Measurements from ENCODE around the gene RTKN.
"Not testable (repeated sequence)": the region's sequence is repeated elsewhere in the genome, so short reads cannot be mapped to it uniquely, and the experiment has no call there.

Gene RTKN, protein sequence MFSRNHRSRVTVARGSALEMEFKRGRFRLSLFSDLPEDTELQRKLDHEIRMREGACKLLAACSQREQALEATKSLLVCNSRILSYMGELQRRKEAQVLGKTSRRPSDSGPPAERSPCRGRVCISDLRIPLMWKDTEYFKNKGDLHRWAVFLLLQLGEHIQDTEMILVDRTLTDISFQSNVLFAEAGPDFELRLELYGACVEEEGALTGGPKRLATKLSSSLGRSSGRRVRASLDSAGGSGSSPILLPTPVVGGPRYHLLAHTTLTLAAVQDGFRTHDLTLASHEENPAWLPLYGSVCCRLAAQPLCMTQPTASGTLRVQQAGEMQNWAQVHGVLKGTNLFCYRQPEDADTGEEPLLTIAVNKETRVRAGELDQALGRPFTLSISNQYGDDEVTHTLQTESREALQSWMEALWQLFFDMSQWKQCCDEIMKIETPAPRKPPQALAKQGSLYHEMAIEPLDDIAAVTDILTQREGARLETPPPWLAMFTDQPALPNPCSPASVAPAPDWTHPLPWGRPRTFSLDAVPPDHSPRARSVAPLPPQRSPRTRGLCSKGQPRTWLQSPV

DNA sequence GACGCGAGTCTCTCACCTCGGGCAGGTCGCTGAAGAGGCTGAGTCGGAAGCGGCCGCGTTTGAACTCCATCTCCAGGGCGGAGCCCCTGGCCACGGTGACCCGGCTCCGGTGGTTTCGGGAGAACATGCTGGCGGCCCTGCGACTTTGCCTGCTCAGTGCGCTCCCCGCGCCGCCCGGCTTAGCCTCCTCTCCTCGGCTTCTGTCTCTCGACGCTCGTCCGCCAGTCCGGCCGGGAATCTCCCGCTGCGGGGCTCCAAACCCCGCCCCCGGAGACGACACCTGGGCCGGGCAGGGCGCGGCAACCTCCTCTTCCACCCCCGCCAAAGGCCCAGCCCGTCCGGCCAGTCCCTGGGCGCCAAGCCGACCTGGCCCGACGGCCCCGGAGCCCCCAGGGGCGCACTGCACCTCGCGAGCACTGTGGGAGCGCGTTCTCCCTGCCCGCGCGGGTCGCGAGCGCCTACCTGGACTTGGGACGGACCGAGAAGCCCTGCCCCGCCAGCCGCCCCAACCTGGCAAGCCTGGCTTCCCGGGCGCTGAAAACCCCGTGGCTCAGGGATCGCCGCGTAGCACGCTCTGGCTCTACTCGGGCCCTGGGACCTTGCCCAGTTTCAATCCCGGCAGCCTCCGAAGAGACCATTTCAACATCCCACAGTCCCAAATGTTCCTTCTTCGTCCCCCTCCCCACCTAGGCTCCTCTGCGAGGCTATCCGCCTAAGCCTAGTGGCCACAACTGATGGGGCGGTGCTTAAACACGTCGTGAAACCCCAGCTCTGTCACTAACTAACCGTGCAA lies at the start of gene RTKN:
TSS of gene RTKN (minus strand) at position 248 of the 793 bp plus-strand sequence. CDS start at position 127, 121 bp downstream.
- peak; percentile 44 for DNase-seq

DNA sequence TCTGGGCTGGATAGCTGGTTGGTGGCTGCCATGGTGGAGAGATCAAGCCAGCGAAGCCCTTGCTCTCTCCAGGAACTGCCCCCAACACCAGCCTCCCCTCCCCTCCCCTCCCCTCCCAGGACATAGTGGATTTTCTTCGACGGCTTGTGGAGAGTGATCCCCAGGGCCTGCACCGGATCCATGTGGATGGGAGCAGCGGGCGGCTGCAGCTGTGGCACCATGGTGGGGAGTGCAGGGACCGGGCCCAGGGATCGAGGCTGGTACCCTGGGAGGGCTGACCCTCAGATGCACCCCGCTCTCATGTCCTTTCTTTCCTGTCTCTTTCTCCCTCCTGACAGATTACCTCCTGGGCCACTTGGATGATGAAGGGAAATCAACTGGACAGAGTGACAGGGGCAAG lies 48.2 kb upstream of the RTKN start:
- no peak for DNase-seq

DNA sequence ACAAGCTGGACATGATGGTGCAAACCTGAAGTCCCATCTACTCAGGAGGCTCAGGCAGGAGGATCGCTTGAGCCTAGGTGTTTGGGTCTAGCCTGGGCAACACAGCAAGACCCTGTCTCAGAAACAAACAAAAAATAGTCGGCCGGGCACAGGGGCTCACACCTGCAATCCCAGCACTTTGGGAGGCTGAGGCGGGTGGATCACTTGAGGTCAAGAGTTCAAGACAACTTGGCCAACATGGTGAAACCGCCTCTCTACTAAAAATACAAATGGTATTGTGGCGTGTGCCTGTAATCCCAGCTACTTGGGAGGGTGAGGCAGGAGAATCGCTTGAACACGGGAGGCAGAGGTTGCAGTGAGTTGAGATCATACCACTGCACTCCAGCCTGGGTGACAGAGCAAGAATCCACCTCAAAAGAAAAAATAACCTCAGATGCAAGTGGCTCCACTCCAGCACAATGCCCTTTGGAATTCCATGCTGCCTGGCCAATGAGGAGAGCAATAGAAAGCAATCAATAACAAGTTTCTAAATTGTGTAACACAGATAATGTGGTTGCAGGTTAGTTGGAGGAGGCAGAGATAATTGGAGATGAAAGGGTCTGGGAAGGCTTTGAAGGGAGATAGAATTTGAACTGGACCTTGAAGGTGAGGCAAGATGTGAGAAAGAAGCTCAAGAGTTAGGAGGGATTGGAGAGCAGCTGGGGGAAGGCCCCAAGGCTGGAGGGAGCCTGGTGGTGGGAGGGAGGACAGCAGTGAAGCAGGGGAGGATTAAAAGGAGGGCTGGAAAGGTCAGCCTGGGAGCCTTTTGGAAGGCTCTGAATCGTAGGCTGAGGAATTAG lies 47.1 kb upstream of the RTKN start:
- no peak for DNase-seq

DNA sequence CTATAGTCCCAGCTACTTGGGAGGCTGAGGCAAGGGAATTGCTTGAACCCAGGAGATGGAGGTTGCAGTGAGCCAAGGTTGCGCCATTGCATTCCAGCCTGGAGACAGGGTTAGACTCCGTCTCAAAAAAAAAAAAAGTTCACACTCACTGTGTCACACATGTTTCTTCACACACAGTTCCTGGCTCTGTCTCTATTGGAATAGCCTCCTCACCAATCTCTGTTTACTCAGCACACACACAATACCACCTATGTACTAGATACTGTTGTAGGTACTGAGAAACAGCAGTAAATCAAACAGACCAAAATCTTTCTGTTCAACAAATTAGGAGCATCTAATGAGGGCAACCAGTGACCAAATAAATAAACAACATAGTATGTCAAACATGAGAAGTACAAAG lies 44.4 kb upstream of the RTKN start:
- DNase-seq = no peak

DNA sequence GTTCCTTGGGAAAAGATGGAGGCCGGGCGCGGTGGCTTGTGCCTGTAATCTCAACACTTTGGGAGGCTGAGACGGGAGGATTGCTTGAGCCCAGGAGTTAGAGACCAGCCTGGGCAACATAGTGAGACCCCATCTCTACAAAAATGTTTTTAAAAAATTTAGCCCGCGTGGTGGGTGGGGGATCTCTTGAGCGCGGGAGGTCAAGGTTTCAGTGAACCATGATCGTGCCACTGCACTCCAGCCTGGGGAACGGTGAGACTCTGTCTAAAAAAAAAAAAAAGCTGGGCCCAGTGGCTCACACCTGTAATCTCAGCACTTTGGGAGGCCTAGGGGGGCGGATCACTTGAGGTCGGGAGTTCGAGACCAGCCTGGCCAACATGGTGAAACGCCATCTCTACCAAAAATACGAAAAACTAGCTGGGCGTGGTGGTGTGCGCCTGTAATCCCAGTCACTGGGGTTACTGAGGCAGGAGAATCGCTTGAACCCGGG lies 42.0 kb upstream of the RTKN start:
- DNase-seq = not testable (repeated sequence)

DNA sequence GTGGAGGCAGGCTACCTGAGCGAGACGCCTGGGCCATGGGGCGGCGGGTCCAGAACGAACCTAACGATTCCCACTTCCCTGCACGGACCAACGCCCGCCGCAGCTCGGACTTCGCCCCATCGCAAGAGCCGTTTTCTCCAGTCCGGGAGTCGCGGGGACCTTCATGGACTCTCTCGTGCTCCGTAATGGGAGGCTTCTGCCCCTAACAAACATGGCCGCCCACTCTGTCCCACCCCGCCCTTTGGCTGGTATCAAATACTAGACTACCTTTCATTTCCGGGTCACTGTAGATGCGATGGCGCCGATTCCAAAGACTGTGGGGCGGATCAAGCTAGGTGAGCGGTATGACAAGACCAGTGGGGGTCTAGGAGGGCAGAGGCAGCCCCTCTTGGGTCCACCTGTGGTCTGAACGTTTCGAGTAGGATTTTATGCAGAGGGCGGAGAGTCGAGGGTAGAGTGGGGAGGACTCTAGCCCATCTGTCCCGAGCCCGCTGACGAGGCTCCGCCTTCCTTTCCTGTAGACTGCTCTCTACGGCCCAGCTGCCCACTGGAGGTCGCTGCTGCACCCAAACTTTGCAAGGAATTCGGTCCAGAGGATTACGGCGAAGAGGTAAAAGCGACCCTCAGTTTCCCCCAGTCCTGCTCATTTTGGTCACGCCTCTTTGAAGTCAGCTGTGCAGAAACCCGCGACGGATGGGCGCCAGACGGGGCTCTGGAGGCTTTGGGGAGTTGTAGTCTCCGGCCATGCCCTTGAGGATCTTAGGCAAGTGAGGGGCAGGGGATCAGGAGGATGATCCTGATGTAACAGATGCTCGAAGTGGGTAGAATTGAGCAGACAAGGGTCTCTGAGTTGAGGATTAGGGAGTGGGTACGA lies 41.3 kb upstream of the RTKN start, which contains the start of the genes CCDC142 and TTC31:
TSS of gene CCDC142 (minus strand) at position 198 of the 874 bp plus-strand sequence. CDS start at position 37, 161 bp downstream.
TSS of gene TTC31 (plus strand) at position 281 of the 874 bp plus-strand sequence. CDS start at position 296, 15 bp downstream.
- peak; percentile 95 for DNase-seq

DNA sequence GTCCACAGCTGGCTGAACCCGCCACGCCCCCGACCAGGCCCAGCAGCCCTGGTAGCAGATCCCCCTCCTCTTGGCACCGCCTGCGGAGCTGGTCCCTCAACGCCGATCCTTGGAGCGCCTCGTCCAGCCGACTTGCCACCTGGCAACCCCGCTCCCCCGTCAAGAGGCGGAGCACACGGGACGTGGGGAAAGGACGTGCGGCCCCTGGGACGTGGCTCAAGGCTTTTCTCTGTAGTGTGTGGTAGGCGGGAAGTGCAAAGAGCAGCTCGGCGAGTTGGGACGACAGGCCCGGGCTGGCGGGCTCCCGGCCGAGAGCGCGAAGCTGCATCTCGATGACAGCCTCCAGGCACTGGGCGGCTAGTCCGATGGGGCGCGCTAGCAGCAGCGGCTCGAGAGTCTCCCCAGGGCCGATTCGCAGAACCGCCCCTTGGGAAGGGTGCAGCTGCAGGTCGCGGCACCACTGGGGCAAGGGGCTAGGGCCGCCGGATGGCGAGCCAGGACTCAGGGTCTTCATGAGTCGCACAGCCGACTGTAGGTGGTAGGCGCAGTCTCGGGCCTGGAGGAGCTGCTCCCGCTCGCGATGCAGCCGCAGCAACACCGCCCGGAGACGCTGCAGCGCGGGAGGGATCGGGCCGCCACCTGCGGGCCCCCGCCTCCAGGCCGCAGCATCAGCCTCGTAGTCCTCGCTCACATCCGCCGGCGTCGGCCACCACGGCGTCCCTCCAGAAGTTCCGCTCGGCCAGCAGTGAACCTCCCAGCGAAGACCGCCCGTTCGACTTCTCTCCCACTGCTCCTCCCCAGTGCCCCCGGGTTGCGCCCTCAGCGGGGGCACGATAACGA lies 40.4 kb upstream of the RTKN start:
- DNase-seq = peak; percentile 70

DNA sequence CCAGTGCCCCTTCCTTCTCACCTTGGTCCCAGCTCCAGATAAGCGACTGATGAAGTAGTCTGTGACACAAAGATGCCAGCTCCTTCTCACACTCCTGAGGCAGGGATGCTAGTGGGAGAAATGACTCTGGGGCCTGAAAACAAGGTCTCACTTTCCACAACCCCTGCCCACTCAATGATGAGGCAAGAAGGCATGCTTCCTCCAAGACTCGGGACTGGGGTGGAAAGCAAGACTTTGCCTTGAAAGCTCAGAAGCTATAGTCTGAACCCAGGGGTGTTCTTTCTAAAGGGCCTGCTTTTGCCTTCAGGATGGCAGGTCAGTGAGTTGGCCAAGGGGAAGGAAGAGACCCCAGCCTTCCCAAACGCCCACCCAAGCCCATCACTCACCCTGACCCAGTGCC lies 39.7 kb upstream of the RTKN start:
- no peak for DNase-seq

DNA sequence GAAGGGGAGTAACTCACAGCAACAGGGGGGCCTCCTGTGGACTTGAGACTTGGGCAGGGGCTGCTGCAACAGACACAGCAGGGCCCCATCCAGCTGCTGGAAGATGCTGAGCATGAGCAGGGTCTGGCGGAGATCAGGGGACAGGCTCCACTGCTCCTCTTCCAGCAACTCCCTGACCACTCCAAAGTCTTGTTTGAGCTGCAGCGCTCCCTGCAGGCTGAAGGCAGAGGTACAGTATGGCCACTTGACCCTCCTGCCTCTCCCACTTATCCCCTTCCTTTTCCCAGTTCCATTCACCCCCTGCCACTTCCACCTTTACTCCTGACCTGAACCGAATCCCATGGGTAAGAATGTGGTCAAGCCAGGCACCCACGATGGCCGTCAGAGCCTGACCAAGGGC lies 33.2 kb upstream of the RTKN start:
- DNase-seq = no peak

DNA sequence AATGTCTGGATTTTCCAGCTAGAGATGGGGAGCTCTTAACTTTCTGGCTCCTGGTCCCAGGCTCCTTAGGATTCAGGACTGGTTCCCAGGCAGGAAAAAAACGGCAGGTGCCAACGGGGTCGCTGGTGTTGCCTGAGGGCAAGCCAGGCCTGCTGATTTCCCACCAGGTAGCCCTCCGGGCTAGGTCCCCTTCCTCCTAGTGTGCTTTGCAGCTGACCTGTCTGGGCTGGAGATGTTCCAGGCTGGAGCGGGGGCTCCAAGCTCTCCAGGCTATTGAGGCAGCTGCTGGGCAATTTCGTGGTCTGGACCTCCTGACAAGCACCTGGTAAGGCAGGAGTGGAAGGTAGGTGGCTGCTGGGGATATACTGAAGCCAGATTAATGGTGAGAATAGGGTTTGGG lies 32.7 kb upstream of the RTKN start:
- no peak for DNase-seq

DNA sequence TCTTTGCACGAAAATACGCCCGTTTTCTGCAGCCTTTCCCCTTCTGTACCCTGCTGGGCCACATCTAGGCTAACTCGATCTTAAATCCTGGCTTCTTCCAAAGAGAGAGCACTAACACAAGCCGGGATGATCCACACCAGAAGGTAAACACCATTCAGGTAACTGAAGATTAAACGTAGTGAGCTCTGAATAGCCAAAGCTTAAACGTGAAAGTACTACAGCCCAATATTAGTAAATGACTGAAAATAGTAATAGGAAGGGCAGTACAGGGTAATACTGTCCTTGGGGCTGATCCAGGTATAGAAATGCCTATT lies 31.2 kb upstream of the RTKN start:
- DNase-seq = no peak

DNA sequence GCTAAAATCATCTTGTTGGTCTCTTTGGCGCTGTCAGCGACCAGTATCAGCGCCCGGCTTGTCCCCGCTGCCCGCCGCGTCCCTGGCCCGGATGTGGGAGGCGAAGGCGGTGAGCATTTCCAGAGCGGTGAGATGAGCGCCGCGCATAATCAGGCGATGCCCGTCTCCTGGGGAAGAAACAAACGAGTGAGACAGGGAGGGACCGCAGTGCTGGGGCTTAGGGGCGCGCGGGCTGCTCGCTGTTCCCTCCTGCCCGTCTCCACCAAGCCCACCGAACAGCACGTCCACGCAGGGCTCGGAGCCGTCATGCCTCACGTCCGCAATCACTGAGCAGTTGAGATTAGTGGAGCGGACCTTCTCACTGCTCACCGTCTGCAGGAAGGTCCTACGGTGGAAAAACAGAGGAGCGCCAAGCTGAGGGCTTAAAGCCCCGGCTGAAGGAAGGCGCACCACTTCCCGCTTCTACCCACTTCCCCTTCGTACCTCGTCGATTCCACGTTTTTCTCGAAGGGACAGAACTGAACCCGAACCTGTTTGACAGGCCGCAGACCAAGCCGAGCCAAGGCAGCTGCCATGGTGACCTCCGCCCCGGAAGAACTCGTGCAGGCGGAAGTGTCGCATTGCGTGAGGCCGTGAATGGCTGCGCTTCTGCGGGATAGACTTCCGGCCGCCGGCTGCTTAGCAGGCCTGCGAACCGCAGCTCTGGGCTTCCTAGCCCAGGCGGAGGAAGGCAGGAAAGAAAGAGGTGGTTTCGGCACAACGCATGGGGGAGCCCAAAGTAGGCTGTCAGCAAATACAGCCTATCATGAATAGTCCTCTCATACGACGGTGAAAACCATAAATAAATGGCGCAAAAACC lies 30.6 kb upstream of the RTKN start, which contains the start of gene MRPL53:
TSS of gene MRPL53 (minus strand) at position 595 of the 859 bp plus-strand sequence. CDS start at position 575, 20 bp downstream.
- peak; percentile 97 for DNase-seq

DNA sequence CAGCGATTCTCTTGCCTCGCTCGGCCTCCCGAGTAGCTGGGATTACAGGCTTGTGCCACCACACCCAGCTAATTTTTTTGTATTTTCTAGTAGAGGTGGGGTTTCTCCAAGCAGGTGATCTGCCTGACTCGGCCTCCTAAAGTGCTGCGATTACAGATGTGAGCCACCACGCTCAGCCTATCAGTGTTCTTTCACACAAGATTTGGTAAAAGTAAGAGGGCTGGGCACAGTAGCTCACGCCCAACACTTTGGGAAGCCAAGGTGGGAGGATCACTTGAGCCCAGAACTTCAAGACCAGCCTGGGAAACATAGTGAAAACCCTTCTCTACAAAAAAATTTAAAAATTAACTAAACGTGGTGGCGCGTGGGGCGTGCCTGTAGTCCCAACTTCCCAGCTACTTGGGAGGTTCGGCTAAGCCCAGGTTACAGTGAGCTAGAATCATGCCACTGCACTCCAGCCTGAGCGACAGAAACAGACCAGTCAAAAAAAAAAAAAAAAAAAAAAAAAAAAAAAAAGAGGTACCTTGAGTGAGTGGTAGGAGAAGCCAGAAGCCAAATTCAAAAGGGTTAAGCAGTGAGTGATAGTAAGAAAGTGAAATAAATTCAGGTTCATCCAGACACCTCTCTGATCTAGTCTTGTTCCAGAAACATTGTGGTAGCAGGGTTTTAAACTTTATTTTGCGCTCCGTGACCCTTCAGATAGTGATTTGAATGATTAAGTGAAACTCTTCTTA lies 29.8 kb upstream of the RTKN start:
- no peak for DNase-seq

DNA sequence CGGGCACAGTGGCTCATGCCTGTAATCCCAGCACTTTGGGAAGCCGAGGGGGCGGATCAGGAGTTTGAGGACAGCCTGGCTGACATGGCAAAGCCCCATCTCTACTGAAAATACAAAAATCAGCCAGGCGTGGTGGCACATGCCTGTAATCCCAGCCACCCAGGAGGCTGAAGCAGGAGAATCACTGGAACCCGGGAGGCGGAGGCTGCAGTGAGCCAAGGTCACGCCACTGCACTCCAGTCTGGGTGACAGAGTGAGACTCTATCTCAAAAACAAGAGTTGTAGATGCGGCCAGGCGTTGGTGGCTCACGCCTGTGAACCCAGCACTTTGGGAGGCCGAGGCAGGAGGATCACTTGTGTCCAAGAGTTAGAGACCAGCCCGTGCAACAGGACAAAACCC lies 29.0 kb upstream of the RTKN start:
- DNase-seq = not testable (repeated sequence)

DNA sequence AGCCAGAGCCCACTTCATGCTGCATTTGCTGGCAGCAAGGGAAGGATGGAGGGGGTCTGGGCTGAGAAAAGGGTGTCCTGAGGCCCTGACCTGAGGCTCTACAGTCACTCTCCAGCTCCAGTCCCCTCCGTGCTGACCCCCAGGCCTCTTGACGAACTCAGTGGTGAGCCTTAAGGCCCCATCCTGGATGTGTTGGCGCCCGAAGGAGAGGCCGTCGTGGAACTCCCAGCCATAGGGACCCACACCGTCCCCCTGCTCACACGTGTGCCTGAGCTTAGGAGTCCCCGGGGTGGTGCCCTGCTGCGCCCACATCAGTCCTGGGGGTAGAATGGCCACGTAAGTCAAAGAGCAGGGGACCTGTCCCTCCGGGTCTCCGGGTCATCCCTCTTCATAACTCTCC lies 22.7 kb upstream of the RTKN start:
- no peak for DNase-seq

DNA sequence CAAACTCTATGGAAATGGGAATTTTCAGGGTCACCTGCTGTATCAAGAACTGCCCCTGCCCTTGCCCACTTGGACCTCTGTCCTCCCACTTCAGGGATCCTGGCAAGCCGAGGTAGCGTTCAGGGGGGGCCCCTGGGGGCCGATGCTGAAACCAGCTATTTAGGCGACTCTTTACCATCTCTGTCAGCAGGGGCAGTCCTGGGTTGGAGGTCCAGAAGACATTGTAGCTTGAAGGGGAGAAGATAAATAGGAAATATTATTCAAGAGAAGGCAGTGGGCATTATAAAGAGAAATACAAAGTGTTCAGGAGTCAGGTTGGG lies 21.0 kb upstream of the RTKN start:
- no peak for DNase-seq

DNA sequence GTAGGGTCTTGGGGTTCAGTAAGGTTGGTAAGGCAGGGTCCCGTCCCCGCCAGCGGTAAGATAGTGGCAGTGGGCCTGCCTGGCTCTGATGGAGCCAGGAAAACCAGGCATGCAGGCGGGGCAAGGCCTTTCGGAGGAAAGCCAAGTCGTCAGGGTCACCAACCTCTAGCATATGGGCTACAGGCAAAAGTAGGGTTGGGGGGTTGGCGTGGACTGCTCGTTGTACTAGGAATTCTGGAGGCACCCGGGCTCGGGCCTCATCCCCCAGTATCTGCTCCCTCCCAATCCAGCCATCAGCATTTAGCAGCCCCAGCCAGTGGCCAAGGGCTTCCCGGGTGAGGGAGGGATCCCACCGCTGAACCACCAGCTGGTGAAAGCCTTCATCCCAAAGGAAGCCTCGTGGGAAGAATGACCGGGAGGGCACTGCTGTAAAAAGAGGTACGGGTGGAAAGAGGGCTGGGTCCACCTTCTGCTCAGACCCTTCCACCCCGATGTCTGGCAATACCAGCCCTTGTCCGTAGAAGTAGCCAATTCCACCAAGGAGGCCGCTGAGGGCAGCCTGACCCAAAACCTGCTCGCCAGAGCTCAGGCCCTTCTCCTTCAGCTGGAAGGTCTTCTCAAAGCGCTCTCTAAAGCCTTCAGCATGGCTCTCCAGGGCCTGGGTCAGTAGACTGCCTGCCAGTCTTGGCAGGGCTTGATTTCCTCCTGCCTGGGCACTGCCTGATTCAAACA lies 20.5 kb upstream of the RTKN start:
- no peak for DNase-seq
